HG03095 (cell line): ENCODE measurements around the gene GALNT2.

Source experiments
- ATAC-seq: cut with Tn5 transposase; IDR thresholded peaks from one replicate; pipeline ENCODE4 v1.9.1; 2021; ENCODE audit warnings: moderate library complexity; ENCODE audit not compliant: unreplicated experiment

The GALNT2 gene

GRCh38 chr1:230143534-230143933 is 76.5 kb downstream of the GALNT2 start:
- no peak for ATAC-seq

GRCh38 chr1:230144010-230144614 is 77.1 kb downstream of the GALNT2 start:
- no peak for ATAC-seq

- ATAC-seq: no peak
These were observed 77.9 kb downstream of the GALNT2 start for GRCh38 chr1:230144758-230145504.

GRCh38 chr1:230145505-230145899 is 78.5 kb downstream of the GALNT2 start:
- no peak for ATAC-seq

GRCh38 chr1:230145953-230146476 is 79.0 kb downstream of the GALNT2 start:
- ATAC-seq: no peak

- no peak for ATAC-seq
These were observed 79.7 kb downstream of the GALNT2 start for GRCh38 chr1:230146709-230147108.

- ATAC-seq: no peak
These were observed 80.5 kb downstream of the GALNT2 start for GRCh38 chr1:230147253-230148125.

GRCh38 chr1:230148126-230148652 is 81.2 kb downstream of the GALNT2 start:
- no peak for ATAC-seq

GRCh38 chr1:230148768-230149469 is 81.9 kb downstream of the GALNT2 start:
- ATAC-seq: no peak

- ATAC-seq: peak; percentile 65
These were observed 82.9 kb downstream of the GALNT2 start for GRCh38 chr1:230149751-230150584.

GRCh38 chr1:230150615-230151014 is 83.6 kb downstream of the GALNT2 start:
- no peak for ATAC-seq

GRCh38 chr1:230151924-230152468 is 85.0 kb downstream of the GALNT2 start:
- ATAC-seq: no peak

GRCh38 chr1:230152999-230153398 is 86.0 kb downstream of the GALNT2 start:
- ATAC-seq: no peak

GRCh38 chr1:230153641-230154296 is 86.7 kb downstream of the GALNT2 start:
- no peak for ATAC-seq

- no peak for ATAC-seq
These were observed 88.0 kb downstream of the GALNT2 start for GRCh38 chr1:230155021-230155420.

GRCh38 chr1:230156068-230156467 is 89.0 kb downstream of the GALNT2 start:
- no peak for ATAC-seq

GRCh38 chr1:230156536-230156935 is 89.5 kb downstream of the GALNT2 start:
- no peak for ATAC-seq

- no peak for ATAC-seq
These were observed 90.7 kb downstream of the GALNT2 start for GRCh38 chr1:230157420-230158390.
